ENCODE data around the gene OR11A1.

DNA sequence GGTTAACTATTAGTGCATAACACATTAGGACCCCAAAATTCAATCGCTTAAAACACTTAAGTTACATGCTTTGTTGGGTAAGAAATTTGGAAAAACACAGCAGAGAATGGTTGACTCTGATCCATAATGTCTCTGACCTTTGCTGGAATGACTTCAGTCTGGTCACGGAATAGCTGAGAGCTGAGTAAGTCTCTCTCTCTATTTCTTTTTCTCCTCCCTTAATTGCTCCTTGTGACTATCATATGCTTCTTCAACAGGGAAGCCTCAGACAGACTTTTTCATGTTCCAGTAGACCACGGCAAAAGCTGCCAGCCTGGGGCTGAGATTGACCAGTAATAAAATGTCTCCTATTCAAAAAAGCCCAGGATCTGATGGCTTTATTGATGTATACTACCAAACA is 37.4 kb downstream of the OR11A1 start:
- no peak for TF ChIP-seq POLR2A (IDR thresholded peaks at IDR 0.05; ENCODE audit: low read length)
- TF ChIP-seq GATA1 (IDR thresholded peaks at IDR 0.05; ENCODE audit: low read depth, low read length): no peak

Data from erythroblast (primary cell).